ENCODE results near the gene DCANP1. TPM values are rescaled to one million over a fixed set of nuclear protein-coding genes. Genes with fewer than 3 reads are reported as not detected.

The DCANP1 gene
- total RNA-seq, 2 experiments from 2014 or later = 0.08 TPM; not detected in 1

DNA sequence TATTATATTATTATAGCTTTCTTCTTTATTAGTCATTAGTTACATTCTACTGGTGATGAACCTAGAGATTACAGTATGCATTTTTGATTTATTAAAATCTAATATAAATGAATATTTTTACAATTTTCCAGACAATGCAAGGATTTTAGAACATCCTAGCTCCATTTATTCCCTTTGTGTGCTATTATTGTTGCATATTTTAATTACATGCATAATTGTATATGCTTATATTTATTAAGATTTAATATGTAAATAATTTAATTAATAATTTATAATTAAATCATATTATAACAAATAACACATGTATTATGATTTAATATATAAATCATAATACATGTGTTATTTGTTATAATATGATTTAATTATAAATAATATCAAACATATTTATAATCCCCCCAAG lies 24.7 kb downstream of the DCANP1 start:
- Histone ChIP-seq H3K4me1 (ENCODE audit: insufficient read depth, low read length) (peaks cover 3% of the 10 kb centered on the region), H3K27ac (ENCODE audit: low read depth in 1 of 2, low read length in 2 of 2) (no peak overlapping the region), H3K9me3 (ENCODE audit: control insufficient read depth in 1 of 2, insufficient read depth in 1 of 2, low read length in 2 of 2) (peaks cover 0 to 8% of the 10 kb centered on the region in 2 experiments), H3K27me3 (ENCODE audit: control insufficient read depth in 1 of 2, insufficient read depth in 2 of 2, low read length in 2 of 2) (peaks cover 14 to 29% of the 10 kb centered on the region in 2 experiments), H3K4me3 (ENCODE audit: low read length) (no peak overlapping the region), H3K36me3 (ENCODE audit: insufficient read depth, low read length) (no peaks in the 10 kb centered on the region)
- DNase-seq (no peak), ATAC-seq (ENCODE audit: poor library complexity) (no peak)
- H3K36me3 Mint-ChIP-seq (ENCODE audit: low read depth) = no peaks in the 10 kb centered on the region
- no peak for TF ChIP-seq CTCF (IDR thresholded peaks at IDR 0.05)
- CTCF ChIA-PET = no interaction called here
- H3K27me3 Mint-ChIP-seq = peaks cover 66% of the 10 kb centered on the region
- peaks cover 6% of the 10 kb centered on the region for H3K4me1 Mint-ChIP-seq (ENCODE audit: low read depth)
- peaks cover 14% of the 10 kb centered on the region for H3K9me3 Mint-ChIP-seq
- POLR2A ChIA-PET = no interaction called here
- no peak overlapping the region for H3K27ac Mint-ChIP-seq
- H3K4me3 Mint-ChIP-seq = no peak overlapping the region
- intact Hi-C loops (cut with DNase I, micrococcal nuclease) = no loop called here

- Histone ChIP-seq H3K27me3 (ENCODE audit: control insufficient read depth in 1 of 2, insufficient read depth in 2 of 2, low read length in 2 of 2) (peaks cover 7 to 14% of the 10 kb centered on the region in 2 experiments), H3K27ac (ENCODE audit: low read depth in 1 of 2, low read length in 2 of 2) (no peak overlapping the region), H3K9me3 (ENCODE audit: control insufficient read depth in 1 of 2, insufficient read depth in 1 of 2, low read length in 2 of 2) (peaks cover 0 to 8% of the 10 kb centered on the region in 2 experiments), H3K4me3 (ENCODE audit: low read length) (no peak overlapping the region), H3K36me3 (ENCODE audit: insufficient read depth, low read length) (no peaks in the 10 kb centered on the region), H3K4me1 (ENCODE audit: insufficient read depth, low read length) (no peaks in the 10 kb centered on the region)
- Mint-ChIP-seq H3K27me3 (peaks cover 60% of the 10 kb centered on the region), H3K36me3 (ENCODE audit: low read depth) (no peaks in the 10 kb centered on the region), H3K27ac (no peak overlapping the region), H3K4me3 (no peak overlapping the region), H3K9me3 (peaks cover 14% of the 10 kb centered on the region), H3K4me1 (ENCODE audit: low read depth) (no peaks in the 10 kb centered on the region)
- DNase-seq = no peak
- ChIA-PET CTCF (no interaction called here), POLR2A (no interaction called here)
- no peak for TF ChIP-seq CTCF (IDR thresholded peaks at IDR 0.05)
- intact Hi-C loops (cut with DNase I, micrococcal nuclease) = no loop called here
- no peak for ATAC-seq (ENCODE audit: poor library complexity)
Measured at GRCh38 chr5:135417083-135417482, 30.1 kb downstream of the DCANP1 start.

GRCh38 chr5:135405082-135405481 lies 42.1 kb downstream of the DCANP1 start:
- no peaks in the 10 kb centered on the region for H3K36me3 Mint-ChIP-seq (ENCODE audit: low read depth)
- Histone ChIP-seq H3K27me3 (ENCODE audit: control insufficient read depth in 1 of 2, insufficient read depth in 2 of 2, low read length in 2 of 2) (peaks cover 0 to 3% of the 10 kb centered on the region in 2 experiments), H3K27ac (ENCODE audit: low read depth in 1 of 2, low read length in 2 of 2) (no peak overlapping the region), H3K4me1 (ENCODE audit: insufficient read depth, low read length) (no peaks in the 10 kb centered on the region), H3K4me3 (ENCODE audit: low read length) (no peak overlapping the region), H3K9me3 (ENCODE audit: control insufficient read depth in 1 of 2, insufficient read depth in 1 of 2, low read length in 2 of 2) (peaks cover 0 to 9% of the 10 kb centered on the region in 2 experiments), H3K36me3 (ENCODE audit: insufficient read depth, low read length) (no peaks in the 10 kb centered on the region)
- peaks cover 4% of the 10 kb centered on the region for H3K27me3 Mint-ChIP-seq
- H3K4me3 Mint-ChIP-seq = no peak overlapping the region
- DNase-seq = no peak
- CTCF ChIA-PET = no interaction called here
- H3K27ac Mint-ChIP-seq = no peak overlapping the region
- no peak for ATAC-seq (ENCODE audit: poor library complexity)
- H3K9me3 Mint-ChIP-seq = peaks cover 2% of the 10 kb centered on the region
- intact Hi-C loops (cut with DNase I, micrococcal nuclease) = no loop called here
- no peak for TF ChIP-seq CTCF (IDR thresholded peaks at IDR 0.05)
- POLR2A ChIA-PET = no interaction called here
- peaks cover 3% of the 10 kb centered on the region for H3K4me1 Mint-ChIP-seq (ENCODE audit: low read depth)
